Right lobe of liver (tissue), 4 donors: ENCODE data around the gene GNB1L.

Experiments
- CTCF ChIP-seq, 4 donors: fragments of 200-600 bp in 3 of 4; fragments of 450-650 bp in 1 of 4; IDR thresholded peaks; one replicate each; pipeline versions ENCODE4 v1.5.1 to v1.8.0; 2016 to 2022; ENCODE audit warnings: antibody characterized with exemption in 4 of 4, mild to moderate bottlenecking in 2 of 4
- POLR2A ChIP-seq: fragments of 450-650 bp; IDR thresholded peaks from one replicate; pipeline ENCODE4 v1.6.1; 2017; ENCODE audit warnings: antibody characterized with exemption, mild to moderate bottlenecking
- donor health status: DM: no; HTN: no; CAD: no.
- donor health status: DM: no; HTN: no; CAD: no.
- donor health status: DM: no; HTN: yes; CAD: no.

- TF ChIP-seq CTCF (IDR thresholded peaks at IDR 0.05): no peak
- TF ChIP-seq POLR2A: no peak
Measured at GRCh38 chr22:19898145-19898544, 43.5 kb upstream of the GNB1L start.
